ENCODE measurements around the gene TMEM100.

TMEM100 gene

GRCh38 chr17:55702150-55702549 lies 20.5 kb downstream of the TMEM100 start:
- DNase-seq (ENCODE audit: low read depth): no peak
- no peak overlapping the region for H3K4me3 ChIP-seq (replicated peaks; ENCODE audit: low read depth, low read length)
- TF ChIP-seq CTCF (IDR thresholded peaks at IDR 0.05; ENCODE audit: low read length, missing control alignments): no peak

- no peak for DNase-seq (ENCODE audit: low read depth)
- TF ChIP-seq CTCF (IDR thresholded peaks at IDR 0.05; ENCODE audit: low read length, missing control alignments): no peak
- H3K4me3 ChIP-seq (replicated peaks; ENCODE audit: low read depth, low read length): no peak overlapping the region
These were observed 23.3 kb downstream of the TMEM100 start for GRCh38 chr17:55699181-55699860.

GRCh38 chr17:55694286-55694910 lies 28.3 kb downstream of the TMEM100 start:
- no peak for TF ChIP-seq CTCF (IDR thresholded peaks at IDR 0.05; ENCODE audit: low read length, missing control alignments)
- no peak overlapping the region for H3K4me3 ChIP-seq (replicated peaks; ENCODE audit: low read depth, low read length)
- DNase-seq (ENCODE audit: low read depth): no peak

GRCh38 chr17:55693254-55694216 lies 29.1 kb downstream of the TMEM100 start:
- no peak for TF ChIP-seq CTCF (IDR thresholded peaks at IDR 0.05; ENCODE audit: low read length, missing control alignments)
- DNase-seq (ENCODE audit: low read depth): peak; percentile 37
- H3K4me3 ChIP-seq (replicated peaks; ENCODE audit: low read depth, low read length): no peak overlapping the region

GRCh38 chr17:55692276-55692675 lies 30.4 kb downstream of the TMEM100 start:
- DNase-seq (ENCODE audit: low read depth): no peak
- TF ChIP-seq CTCF (IDR thresholded peaks at IDR 0.05; ENCODE audit: low read length, missing control alignments): no peak
- no peak overlapping the region for H3K4me3 ChIP-seq (replicated peaks; ENCODE audit: low read depth, low read length)

- H3K4me3 ChIP-seq (replicated peaks; ENCODE audit: low read depth, low read length): no peak overlapping the region
- DNase-seq (ENCODE audit: low read depth): no peak
- TF ChIP-seq CTCF (IDR thresholded peaks at IDR 0.05; ENCODE audit: low read length, missing control alignments): no peak
These were observed 31.0 kb downstream of the TMEM100 start for GRCh38 chr17:55691666-55692065.

All from fibroblast of pulmonary artery (primary cell).